Prostate gland (tissue), 2 donors: ENCODE measurements around the gene ZNF776. TPM values are rescaled to one million over a fixed set of nuclear protein-coding genes. Genes with fewer than 3 reads are reported as not detected.
"Not testable (repeated sequence)": the region's sequence is repeated elsewhere in the genome, so short reads cannot be mapped to it uniquely, and the experiment has no call there.

Experiments
- DNase-seq: peaks from one replicate; pipeline ENCODE4 v3.0.0-alpha.2; 2019; ENCODE audit warnings: low spot score
- H3K27ac ChIP-seq, 2 donors: fragments of 200-600 bp; sonication (generic); 2 replicates each; pipeline ENCODE4 v1.5.1; 2017 to 2019
- H3K27me3 ChIP-seq: fragments of 200-600 bp; sonication (generic); replicated peaks from 2 replicates; pipeline ENCODE4 v1.5.1; 2019; ENCODE audit not compliant: insufficient read depth
- H3K36me3 ChIP-seq, 2 donors: fragments of 200-600 bp; sonication (generic); 1 replicate in 1 of 2; 2 replicates in 1 of 2; pipeline versions ENCODE4 v1.5.1 to v1.8.1; 2017 to 2019
- H3K4me1 ChIP-seq: fragments of 200-600 bp; sonication (generic); replicated peaks from 2 replicates; pipeline ENCODE4 v1.5.1; 2019
- H3K4me3 ChIP-seq, 2 donors: fragments of 200-600 bp; sonication (generic); 2 replicates each; pipeline ENCODE4 v1.5.1; 2017 to 2019
- H3K9me3 ChIP-seq: fragments of 200-600 bp; sonication (generic); 2 replicates; pipeline ENCODE4 v1.5.1; 2017
- POLR2A ChIP-seq: fragments of 450-650 bp; IDR thresholded peaks from one replicate; pipeline ENCODE4 v1.6.1; 2016; ENCODE audit warnings: antibody characterized with exemption, mild to moderate bottlenecking
- POLR2AphosphoS5 ChIP-seq: sonication (generic); formaldehyde crosslinking; IDR thresholded peaks from one replicate; pipeline ENCODE4 v1.6.1; 2017; ENCODE audit warnings: antibody characterized with exemption
- WGBS: methylation state at CpG from one replicate; pipeline ENCODE4 v1.1.5; 2018; 5-methylcytosine and 5-hydroxymethylcytosine counted together
- intact Hi-C: fragments of 100-400 bp; cut with DNase I; formaldehyde crosslinking; loops from one replicate; pipeline ENCODE4 v1.14.2; 2022
- total RNA-seq, 2 donors: library from RNA; depleted of rRNA; stranded (reverse); fragments of >200 nt; gene quantifications; one replicate each; pipeline ENCODE4 v1.1.0, GENCODE V29; 2016
- TF ChIP-seq, protein P1 (sequence below), 4 experiments: fragments of 200-600 bp in 2 of 4; fragments of 450-650 bp in 2 of 4; sonication (generic) in 2 of 4; IDR thresholded peaks; 1 replicate in 3 of 4; 2 replicates in 1 of 4; pipeline ENCODE4 v1.5.1; 2016 to 2019; ENCODE audit warnings: antibody characterized with exemption in 4 of 4, mild to moderate bottlenecking in 2 of 4, moderate library complexity in 2 of 4

Gene ZNF776
- total RNA-seq, 2 donors from 2014 or later = 20.1 to 22.5 TPM

- Histone ChIP-seq H3K27ac (no peak overlapping the region), H3K4me1 (no peaks in the 10 kb centered on the region), H3K27me3 (no peaks in the 10 kb centered on the region), H3K36me3 (peaks cover 0 to 8% of the 10 kb centered on the region in 2 donors), H3K4me3 (no peak overlapping the region), H3K9me3 (no peaks in the 10 kb centered on the region)
- TF ChIP-seq, protein P1, sequence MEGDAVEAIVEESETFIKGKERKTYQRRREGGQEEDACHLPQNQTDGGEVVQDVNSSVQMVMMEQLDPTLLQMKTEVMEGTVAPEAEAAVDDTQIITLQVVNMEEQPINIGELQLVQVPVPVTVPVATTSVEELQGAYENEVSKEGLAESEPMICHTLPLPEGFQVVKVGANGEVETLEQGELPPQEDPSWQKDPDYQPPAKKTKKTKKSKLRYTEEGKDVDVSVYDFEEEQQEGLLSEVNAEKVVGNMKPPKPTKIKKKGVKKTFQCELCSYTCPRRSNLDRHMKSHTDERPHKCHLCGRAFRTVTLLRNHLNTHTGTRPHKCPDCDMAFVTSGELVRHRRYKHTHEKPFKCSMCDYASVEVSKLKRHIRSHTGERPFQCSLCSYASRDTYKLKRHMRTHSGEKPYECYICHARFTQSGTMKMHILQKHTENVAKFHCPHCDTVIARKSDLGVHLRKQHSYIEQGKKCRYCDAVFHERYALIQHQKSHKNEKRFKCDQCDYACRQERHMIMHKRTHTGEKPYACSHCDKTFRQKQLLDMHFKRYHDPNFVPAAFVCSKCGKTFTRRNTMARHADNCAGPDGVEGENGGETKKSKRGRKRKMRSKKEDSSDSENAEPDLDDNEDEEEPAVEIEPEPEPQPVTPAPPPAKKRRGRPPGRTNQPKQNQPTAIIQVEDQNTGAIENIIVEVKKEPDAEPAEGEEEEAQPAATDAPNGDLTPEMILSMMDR (IDR thresholded peaks at IDR 0.05) = no peak
- no peak for TF ChIP-seq POLR2A
- no peak for TF ChIP-seq POLR2AphosphoS5
- DNase-seq = no peak
- intact Hi-C loops = no loop called here
- 87% methylated on average over 5 of the region's 5 CpGs for WGBS
These were observed 40.3 kb downstream of the ZNF776 start for GRCh38 chr19:57786906-57787305.

DNA sequence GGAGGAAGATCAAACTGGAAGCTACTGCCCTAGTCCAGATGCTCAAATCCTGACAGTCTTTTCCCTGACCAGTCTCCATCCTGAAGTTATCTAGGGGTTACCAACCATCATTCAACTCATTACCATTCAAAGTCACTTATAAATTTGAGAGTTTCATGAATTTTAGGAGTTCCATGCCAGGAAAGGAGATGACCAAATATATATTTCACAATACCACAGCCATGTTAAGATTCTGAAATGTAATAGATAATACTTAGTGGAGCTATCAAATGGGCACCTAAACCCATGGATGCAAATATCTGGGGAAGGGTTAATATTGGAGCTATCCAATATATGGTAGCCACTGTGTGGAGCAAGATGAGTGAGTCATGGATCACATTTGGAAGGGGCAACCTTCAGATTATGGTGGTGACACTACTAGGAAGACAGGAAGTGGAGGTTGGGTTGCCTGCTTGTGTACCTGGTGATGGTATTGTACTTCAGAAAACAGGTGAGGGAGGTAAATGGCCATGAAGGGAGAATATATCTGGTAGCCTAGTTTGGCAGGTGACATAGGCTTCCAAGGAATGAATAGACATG lies 41.6 kb downstream of the ZNF776 start:
- peaks cover 0 to 8% of the 10 kb centered on the region in 2 donors for H3K36me3 ChIP-seq
- no peak overlapping the region for H3K27ac ChIP-seq
- no peaks in the 10 kb centered on the region for H3K27me3 ChIP-seq
- no peak overlapping the region for H3K4me3 ChIP-seq
- no peaks in the 10 kb centered on the region for H3K4me1 ChIP-seq
- TF ChIP-seq POLR2AphosphoS5 (no peak), POLR2A (no peak)
- TF ChIP-seq, protein P1 (IDR thresholded peaks at IDR 0.05) = no peak
- H3K9me3 ChIP-seq = no peaks in the 10 kb centered on the region
- no peak for DNase-seq
- intact Hi-C loops = no loop called here

DNA sequence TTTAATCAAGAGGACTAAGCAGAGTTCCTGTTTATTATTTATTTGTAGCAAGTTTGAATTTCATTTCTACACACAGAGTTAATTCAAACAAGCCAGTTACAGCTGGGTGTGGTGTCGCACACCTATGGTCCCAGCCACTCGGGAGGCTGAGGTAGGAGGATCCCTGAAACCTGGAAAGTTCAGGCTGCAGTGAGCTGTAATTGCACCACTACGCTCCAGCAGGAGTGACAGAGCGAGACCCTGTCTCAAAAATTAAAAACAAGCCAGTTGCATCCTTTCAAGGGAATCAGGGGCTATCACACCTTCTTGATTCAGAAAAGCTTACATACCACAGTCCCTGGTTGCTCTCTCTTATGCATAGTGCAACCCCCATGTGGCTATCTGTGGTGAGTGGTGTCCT lies 42.7 kb downstream of the ZNF776 start:
- 95% methylated on average over 4 of the region's 4 CpGs for WGBS
- Histone ChIP-seq H3K36me3 (peaks cover 0 to 8% of the 10 kb centered on the region in 2 donors), H3K4me3 (no peak overlapping the region), H3K27me3 (no peaks in the 10 kb centered on the region), H3K4me1 (no peaks in the 10 kb centered on the region), H3K9me3 (no peaks in the 10 kb centered on the region), H3K27ac (no peak overlapping the region)
- intact Hi-C loops = no loop called here
- TF ChIP-seq POLR2AphosphoS5 (no peak), POLR2A (no peak)
- TF ChIP-seq, protein P1 (IDR thresholded peaks at IDR 0.05) = no peak
- DNase-seq = no peak

- WGBS = 100% methylated on average over 1 of the region's 1 CpG
- H3K4me3 ChIP-seq, H3K9me3 ChIP-seq, intact Hi-C loops, H3K36me3 ChIP-seq, H3K27me3 ChIP-seq, H3K4me1 ChIP-seq, DNase-seq, H3K27ac ChIP-seq: not testable (repeated sequence)
These were observed 50.0 kb downstream of the ZNF776 start for GRCh38 chr19:57796580-57796979.

GRCh38 chr19:57800696-57801095 lies 54.1 kb downstream of the ZNF776 start:
- Histone ChIP-seq H3K4me1 (peaks cover 14% of the 10 kb centered on the region), H3K4me3 (no peak overlapping the region), H3K27ac (peak overlapping the region; percentile 24 to 90), H3K9me3 (no peaks in the 10 kb centered on the region), H3K27me3 (no peaks in the 10 kb centered on the region), H3K36me3 (no peaks in the 10 kb centered on the region)
- intact Hi-C loops = no loop called here
- TF ChIP-seq, protein P1 (IDR thresholded peaks at IDR 0.05) = no peak
- TF ChIP-seq POLR2A (no peak), POLR2AphosphoS5 (no peak)
- no peak for DNase-seq
- WGBS = 66% methylated on average over 5 of the region's 5 CpGs
